DMS114 treated with DMSO at 0.1 percent for 48 hours (cell line): ENCODE data around the gene COA5.
"Not testable (repeated sequence)": the region's sequence is repeated elsewhere in the genome, so short reads cannot be mapped to it uniquely, and the experiment has no call there.

Experiments
- DNase-seq: peaks from one replicate; lab custom pipeline; 2025; ENCODE audit not compliant: unreplicated experiment; lab: John Stamatoyannopoulos, UW

Gene COA5

DNA sequence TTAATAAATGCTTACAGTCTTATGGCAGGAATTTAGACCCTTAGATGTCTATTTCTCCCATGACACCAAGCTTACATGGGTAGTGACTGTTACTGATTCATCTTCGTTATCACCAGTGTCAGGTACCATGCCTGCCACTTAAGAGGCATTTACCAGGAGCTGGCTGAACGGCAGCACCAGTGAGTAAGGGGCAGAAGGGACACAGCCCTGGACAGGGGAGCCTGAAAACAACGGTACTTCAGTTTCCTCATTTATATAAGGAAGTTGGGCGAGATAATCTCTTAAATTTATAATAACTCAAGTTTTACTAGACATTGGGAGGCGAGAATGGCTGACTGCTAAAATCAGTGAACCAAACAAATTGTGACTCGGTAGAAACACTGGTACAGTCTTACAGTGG, 1.2 kb downstream of the COA5 start:
- DNase-seq, result no peak

DNA sequence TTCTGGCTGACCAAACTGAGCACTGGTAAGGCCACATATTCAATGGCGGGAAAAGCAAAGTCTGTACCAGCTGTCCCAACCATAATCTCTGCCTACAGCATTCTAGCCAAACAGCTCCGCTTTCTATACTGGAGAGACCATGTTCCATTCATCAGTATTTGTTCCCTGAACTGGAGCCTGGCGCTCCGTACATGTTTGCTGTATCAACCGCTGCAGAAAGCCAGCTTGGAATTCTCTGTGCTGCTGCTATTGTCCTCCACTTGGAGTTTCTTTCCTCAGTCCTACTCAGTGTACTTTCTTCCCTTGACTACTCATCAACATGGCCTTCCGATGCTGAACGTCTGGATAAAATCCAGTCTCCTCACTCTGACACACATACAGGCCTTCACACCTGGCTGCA, 1.9 kb downstream of the COA5 start:
- no peak for DNase-seq

DNA sequence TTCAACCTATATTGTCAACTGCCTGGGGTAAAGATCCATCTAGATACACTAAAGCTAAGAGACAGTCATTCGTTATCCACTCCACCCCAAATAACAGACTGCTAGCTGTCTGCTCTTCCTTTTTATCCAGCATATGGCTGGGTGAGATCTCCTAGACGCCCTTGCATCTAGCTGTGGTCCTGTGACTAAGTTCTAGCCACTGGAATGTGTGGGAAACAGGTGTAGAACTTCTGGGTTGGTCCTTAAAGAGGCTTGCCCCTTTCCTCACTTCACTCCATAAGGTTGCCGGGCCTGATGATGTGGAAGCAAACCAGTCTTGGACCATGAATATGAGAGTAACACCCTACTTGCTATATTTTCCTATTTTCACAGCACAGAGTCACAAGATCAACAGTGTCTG, 3.2 kb downstream of the COA5 start:
- DNase-seq, result no peak

DNA sequence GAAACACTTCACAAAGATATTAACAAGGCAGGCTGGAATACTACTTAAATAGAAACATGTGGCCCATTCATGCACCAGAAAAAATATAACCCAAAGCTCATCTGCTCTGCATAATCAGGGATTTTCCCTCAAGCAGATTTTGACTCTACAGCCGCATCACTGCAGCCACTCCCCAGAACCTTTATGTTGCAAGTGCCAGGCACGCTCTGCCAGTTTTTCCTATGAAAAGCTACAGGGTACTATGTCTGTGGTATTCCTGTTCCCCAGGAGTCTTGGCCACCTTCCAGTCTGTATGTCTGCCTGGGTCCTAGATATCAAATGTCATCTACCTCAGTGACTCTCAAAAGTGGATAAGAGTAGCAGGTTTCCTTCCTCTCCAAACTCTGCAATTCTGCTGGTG, 3.8 kb downstream of the COA5 start:
- DNase-seq, result no peak

DNA sequence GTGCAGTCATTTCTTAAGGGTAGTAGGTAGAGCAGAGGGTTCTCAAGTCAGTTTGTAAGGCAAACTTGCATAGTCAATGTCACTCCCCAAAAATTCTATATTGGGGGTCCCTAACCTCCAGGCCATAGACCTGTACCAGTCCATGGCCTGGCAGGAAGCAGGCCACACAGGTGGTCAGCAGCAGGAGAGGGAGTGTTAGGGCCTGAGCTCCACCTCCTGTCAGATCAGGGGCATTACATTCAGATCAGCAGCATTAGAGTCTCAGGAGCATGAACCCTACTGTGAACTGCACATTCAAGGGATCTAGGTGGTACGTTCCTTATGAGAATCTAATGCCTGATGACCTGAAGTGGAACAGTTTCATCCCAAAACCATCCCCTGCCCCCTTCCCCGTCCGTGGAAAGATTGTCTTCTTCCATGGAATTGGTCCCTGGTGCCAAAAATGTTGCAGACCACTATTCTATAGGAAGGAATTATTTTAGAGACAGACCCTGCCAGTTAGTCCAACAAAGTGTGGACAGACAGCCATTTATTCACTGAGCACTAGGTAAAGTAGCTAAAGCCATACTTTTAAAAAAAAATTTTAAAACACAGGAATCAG, 6.7 kb downstream of the COA5 start:
- DNase-seq, result peak; percentile 52

DNA sequence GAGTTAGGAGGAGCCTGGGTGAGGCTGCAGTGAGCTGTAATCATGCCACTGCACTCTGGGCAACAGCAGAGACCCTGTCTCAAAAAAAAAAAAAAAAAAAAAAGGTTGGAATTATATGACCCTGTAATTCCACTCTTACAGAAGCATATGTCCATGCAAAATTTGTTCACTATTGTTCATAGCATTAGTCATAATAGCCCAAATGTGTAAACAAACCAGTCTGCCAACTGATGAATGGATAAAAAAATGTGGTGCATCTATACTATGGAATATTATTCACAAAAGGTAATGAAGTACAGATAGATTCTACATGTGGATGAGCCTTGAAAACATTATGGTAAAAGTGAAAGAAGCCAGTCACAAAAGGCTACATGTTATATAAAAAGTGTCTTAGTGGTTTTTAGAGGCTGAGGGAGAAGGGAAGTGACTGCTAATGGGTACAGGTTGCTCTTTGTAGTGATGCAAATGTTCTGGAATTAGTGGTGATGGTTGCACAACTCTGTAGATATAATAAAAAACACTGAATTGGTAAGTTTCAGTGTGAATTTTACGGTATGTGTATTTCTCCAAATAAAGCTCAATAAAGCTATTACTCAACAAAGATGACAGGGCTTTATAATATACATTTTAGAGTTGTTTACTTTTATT, 9.4 kb downstream of the COA5 start:
- DNase-seq, result no peak

DNA sequence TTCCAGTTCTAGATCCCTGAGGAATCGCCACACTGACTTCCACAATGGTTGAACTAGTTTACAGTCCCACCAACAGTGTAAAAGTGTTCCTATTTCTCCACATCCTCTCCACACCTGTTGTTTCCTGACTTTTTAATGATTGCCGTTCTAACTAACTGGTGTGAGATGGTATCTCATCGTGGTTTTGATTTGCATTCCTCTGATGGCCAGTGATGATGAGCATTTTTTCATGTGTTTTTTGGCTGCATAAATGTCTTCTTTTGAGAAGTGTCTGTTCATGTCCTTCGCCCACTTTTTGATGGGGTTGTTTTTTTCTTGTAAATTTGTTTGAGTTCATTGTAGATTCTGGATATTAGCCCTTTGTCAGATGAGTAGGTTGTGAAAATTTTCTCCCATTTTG, 13.6 kb downstream of the COA5 start:
- DNase-seq, result not testable (repeated sequence)

DNA sequence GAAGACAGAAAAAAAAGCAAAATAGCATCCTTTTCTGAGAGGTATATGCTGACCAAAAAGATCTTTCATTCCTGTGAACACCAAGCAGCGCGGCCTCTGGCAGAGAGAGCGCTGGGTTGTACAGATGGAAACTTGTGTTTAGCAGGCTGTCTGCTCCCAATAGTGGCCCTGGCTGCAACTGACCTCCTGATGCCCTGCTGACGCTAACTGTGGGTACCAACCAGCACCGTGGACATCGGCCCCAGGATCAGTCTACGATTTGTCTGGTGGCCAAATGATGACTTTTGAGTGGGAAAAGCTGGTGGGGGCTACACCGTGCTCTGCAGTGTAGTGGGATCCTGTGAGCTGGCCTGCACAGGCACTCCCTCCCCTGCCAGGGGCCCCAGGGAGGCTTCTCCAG, 15.7 kb downstream of the COA5 start:
- DNase-seq, result no peak

DNA sequence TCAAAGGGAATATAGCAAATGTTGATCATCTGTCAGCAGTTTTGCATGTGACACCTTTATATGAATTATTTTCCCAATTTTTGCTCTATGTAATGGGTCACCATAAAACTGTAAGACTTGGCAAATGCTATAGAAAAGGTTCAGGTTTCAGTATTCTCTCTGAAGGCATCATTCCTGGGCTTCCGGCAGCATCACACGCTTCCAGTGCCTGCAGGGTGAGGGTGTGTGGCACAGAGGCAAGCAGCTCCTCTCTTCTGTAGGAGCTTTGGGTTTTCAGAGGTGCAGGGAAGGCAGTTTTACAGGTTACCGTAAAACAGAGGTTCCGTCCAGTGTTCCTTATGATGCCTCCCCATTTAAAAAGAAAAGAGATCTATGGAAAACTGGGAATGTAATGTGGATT, 18.8 kb downstream of the COA5 start:
- DNase-seq, result no peak

DNA sequence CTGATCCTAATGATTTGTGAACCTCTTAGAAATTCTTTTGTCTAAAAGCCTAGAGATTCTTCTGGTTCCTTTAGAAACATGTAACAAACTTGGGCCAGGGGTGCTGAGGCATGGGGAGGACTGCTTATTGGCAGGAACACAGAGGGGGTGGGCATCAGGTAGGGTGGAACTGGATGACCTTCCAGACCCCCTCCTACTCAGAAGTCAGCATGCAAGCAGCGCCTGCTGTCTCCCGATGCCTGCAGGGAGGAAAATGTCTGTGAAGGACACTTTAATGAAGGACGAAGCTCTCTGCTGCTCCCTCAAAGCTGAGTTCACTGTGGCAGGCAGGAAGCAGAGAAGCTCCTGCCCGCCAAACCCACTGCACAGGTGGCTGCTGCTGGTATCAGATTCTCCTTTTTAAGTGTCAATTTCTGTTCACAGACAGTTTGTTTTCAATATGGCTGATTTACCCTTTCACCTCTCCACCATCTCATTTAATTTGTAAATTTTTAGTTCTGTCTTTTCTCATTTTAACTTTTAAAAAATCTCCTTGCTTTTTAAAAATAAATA, 19.4 kb downstream of the COA5 start:
- DNase-seq, result no peak

DNA sequence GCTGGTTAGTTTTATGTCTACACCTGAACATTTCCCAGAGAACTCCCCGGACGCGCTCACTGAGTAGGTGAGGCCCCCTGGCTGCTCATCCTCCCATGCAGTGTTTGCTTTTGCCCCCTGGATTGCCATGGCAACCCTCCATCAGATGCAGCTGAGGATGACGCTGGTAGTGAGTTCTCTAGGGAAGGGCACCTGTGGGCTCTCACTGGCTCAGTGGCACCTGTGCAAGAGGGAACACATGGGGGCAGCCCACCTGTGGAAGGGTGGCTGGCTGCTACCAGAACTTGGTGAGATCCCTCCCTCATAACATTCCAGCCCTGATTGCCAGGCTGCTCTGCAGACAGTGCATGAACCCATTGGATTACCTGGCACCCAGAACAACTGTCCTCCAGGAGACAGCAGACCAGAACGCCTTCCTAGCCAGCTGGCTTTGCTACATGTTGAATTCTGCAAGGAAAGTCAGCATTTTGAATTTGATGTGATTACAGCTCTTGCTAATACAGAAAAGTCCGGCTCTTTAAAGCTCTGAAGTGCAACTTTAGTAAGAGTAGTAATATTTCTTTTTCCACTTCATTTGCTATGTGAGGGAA, 21.7 kb downstream of the COA5 start:
- DNase-seq, result no peak

DNA sequence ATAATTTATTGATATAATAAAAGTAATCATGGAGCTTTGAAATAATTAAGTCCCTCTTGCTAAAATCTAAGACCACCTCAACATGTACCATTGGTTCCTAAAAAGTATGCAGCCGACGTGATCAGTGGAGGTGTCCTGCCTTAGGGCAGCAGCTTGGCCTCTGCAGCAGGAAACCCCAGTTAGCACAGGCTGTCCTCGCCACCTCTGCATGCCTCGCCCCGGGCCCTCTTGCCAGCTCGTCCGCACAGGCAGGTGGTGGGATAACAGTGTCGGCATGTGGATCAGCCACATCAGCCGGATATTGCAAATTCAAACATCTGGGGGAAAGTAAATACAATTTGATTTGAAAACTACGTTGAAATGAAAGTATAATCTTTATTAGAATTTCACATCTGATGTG, 22.9 kb downstream of the COA5 start:
- DNase-seq, result no peak

DNA sequence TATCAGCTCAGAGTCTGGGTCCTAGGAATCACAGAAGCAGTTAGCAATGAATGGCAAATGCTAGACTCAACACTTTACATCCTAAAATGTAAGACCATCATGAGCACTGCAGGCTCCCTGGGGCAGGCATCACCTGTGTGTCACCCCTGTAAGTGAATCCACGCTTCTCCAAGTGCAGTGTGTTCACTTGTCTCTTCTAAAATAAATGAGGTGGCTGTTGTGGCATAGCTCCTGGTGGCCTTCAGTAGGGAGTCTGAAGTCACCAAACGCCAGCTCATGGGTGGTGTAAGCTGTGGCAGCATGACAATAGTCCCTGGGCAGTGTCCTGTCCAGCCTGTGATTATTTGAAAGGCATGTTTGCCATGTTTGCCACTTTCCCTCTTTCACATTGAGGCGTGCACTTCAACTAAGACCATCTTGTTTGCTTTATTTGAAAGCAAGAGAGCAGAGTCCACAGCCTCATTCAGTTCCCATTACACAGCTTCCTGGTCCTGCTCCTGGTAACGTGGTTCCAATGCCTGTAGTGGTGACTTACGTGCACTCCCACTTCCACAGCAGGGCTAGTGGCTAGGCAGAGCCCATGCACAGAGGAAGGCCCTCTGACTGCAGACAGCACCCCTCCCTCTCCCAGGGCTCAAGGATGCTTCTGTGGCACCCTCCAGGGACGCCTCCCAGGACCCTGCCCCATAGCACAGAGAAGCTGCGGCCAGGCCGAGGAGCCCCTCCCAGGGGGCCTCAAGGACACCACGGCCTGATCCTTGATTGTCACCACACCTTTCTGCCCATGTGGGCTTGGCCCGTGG, 24.3 kb downstream of the COA5 start:
- no peak for DNase-seq

DNA sequence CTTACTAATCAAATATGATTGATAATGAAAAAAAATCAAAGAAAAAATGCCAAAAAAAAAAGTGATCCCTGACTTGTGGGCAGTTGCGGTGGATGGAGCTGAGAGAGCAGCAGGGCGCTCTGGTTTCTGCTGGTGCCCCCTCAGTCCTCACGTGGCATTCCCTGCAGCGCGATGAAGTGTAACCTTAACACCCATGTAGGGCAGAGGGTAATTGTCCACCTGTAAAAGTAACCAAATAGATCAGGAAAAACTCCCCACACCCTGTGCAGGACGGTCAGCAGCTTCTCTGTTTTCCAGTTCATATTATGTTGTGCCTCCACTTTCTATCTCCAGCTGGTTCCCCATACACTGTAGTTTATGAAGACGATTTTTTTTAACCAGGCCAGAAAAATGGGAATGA, 25.0 kb downstream of the COA5 start:
- no peak for DNase-seq

DNA sequence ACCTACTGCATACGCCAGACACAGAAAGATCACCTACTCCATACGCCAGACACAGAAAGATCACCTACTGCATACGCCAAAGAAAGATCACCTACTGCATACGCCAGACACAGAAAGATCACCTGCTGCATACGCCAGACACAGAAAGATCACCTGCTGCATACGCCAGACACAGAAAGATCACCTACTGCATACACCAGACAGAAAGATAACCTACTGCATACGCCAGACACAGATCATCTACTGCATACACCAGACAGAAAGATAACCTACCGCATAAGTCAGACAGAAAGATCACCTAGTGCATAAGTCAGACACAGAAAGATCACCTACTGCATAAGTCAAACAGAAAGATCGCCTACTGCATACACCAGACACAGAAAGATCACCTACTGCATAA, 25.8 kb downstream of the COA5 start:
- no peak for DNase-seq

DNA sequence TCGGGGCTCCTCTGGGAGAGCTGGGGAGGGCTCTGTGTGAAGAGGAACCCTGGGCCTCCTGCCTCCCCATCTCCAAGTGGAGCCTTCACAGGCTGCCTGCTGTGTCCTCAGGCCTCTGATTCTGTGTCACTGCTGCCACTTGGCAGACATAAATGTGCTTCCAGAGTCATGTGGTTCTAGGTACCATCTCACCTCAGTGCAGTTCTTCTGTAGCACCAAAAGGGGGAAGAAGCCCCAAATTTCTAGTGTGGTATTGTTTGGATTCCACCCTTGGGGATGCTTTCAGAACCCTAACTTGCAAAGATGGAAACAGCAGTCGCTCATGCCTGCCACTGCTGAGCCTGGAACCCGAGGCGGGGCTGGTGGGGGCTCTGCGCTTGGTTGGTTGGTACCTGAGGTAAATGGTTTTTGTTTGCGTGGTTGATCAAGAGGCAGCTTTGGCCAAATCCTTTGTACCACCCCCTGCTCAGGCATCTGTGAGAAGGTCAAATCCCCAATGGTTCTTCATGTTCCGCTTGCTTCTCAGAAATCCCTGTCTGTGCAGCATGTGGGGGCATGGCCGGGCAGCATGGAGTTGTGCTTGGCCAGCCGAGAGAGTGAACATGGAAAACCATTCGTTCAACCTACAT, 27.5 kb downstream of the COA5 start:
- DNase-seq, result no peak

DNA sequence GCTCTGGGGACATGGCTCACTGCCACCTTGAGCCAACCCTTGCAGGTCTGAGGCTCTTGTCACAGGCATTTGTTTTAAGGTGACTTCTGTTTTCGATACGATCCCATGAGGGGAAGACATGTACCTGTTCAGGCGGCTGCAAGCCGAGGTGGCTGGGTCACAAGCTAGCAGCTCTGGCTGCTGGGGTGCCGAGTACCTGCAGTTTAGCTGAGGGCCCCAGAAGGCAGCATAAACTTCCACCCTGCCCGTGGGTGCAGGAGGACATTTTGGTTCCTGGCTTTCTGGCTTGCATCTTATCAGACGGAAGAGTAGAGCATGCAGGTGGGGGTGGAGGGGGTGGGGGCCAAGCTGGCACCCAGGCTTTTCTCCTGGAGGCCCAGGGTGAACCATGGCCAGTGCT, 28.4 kb downstream of the COA5 start:
- no peak for DNase-seq

DNA sequence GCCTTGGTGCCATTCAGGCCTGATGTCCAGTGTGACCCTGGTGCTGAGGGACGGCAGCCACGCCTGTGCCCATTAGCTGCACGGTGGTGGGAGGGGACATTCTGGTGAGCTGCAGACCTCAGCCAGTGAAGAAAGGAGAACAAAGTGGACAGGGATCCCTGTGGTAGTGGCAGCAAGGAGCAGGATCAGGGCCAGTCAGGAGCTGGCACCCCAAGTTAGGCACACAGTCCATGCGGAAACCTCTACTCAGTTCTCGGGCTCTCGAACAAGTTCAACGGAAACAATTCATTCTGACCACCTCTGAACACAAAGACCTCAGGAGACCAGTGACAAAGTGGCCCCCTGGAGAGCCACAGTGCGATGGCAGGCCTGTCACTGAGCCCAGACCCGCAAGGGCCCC, 30.1 kb downstream of the COA5 start:
- DNase-seq, result no peak

DNA sequence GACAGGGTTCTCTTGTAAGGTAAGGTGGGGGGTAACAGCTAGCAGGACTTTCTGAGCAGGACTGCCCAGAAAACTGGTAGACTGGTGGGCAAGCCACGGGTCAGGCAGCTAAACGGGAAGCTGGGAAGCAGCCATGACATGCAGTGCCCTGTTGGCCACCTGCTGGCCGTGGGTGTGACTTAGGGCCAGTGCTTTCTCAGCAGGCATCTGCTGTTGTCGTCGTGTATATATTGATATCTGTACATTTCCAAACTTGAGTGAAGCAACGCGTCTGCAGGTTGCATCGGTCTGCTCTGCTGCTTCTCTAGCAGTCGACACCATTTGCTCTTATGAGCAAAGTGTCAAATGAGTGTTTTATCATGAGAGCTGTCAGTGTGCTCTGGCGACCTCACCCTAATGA, 31.0 kb downstream of the COA5 start:
- DNase-seq, result no peak

DNA sequence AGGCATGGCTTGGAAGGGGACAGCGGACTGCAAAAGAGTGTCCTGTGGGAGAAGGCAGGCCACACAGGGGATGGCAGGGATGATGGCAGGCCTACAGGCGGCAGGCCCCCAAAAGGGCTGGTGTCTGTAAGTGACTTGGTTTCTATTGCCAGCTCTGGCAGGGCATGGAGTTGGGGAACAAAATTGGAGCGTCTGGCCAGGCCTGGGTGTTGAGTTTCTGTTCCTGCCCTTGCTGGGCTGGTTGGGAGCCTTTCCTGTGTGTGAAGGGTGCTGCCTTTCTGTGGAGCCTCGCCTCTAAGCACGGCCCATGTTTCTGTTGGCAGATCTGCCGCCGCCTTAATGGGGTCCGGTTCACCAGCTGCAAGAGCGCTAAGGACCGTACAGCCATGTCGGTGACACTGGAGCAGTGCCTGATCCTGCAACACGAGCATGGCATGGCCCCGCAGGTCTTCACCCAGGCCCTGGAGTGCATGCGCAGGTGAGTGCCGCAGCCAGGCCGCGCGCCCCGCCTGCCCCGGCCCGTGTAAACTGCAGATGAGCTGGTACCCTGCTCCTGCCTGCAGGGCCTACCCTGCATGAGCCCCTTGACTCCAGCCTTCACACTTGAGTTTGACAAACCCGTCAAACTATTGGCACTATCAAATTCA, 31.5 kb downstream of the COA5 start:
- DNase-seq, result no peak

DNA sequence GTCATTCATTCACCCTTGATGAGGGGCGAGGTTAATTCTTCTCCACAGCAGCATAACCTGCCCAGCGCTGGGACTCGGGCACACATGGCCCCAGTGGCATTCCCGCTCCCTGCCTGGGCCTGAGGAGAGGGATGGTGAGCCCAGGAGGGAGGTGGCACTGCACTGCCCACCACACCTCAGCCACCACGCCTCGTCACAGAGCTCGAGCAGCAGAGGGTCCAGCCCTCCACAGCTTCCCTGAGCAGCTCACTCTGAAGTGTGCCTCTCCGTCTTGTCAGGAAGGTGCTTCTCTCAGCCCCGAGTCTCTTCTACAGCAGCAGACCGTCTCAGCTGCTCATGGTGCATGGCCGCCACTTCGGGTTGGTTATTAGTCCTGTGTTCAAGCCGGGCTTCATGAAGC, 34.9 kb downstream of the COA5 start:
- DNase-seq, result no peak
